Prostate gland (tissue), 2 donors: ENCODE results near the gene MND1. TPM values are rescaled to one million over a fixed set of nuclear protein-coding genes. Genes with fewer than 3 reads are reported as not detected.
"Not testable (repeated sequence)": the region's sequence is repeated elsewhere in the genome, so short reads cannot be mapped to it uniquely, and the experiment has no call there.

ENCODE experiments used
- DNase-seq: peaks from one replicate; pipeline ENCODE4 v3.0.0-alpha.2; 2019; ENCODE audit warnings: low spot score
- H3K27ac ChIP-seq, 2 donors: fragments of 200-600 bp; sonication (generic); 2 replicates each; pipeline ENCODE4 v1.5.1; 2017 to 2019
- H3K27me3 ChIP-seq: fragments of 200-600 bp; sonication (generic); replicated peaks from 2 replicates; pipeline ENCODE4 v1.5.1; 2019; ENCODE audit not compliant: insufficient read depth
- H3K36me3 ChIP-seq, 2 donors: fragments of 200-600 bp; sonication (generic); 1 replicate in 1 of 2; 2 replicates in 1 of 2; pipeline versions ENCODE4 v1.5.1 to v1.8.1; 2017 to 2019
- H3K4me1 ChIP-seq: fragments of 200-600 bp; sonication (generic); replicated peaks from 2 replicates; pipeline ENCODE4 v1.5.1; 2019
- H3K4me3 ChIP-seq, 2 donors: fragments of 200-600 bp; sonication (generic); 2 replicates each; pipeline ENCODE4 v1.5.1; 2017 to 2019
- H3K9me3 ChIP-seq: fragments of 200-600 bp; sonication (generic); 2 replicates; pipeline ENCODE4 v1.5.1; 2017
- CTCF ChIP-seq, 4 experiments: fragments of 200-600 bp in 2 of 4; fragments of 450-650 bp in 2 of 4; sonication (generic) in 2 of 4; IDR thresholded peaks; 1 replicate in 3 of 4; 2 replicates in 1 of 4; pipeline ENCODE4 v1.5.1; 2016 to 2019; ENCODE audit warnings: antibody characterized with exemption in 4 of 4, mild to moderate bottlenecking in 2 of 4, moderate library complexity in 2 of 4
- POLR2A ChIP-seq: fragments of 450-650 bp; IDR thresholded peaks from one replicate; pipeline ENCODE4 v1.6.1; 2016; ENCODE audit warnings: antibody characterized with exemption, mild to moderate bottlenecking
- POLR2AphosphoS5 ChIP-seq: sonication (generic); formaldehyde crosslinking; IDR thresholded peaks from one replicate; pipeline ENCODE4 v1.6.1; 2017; ENCODE audit warnings: antibody characterized with exemption
- WGBS: methylation state at CpG from one replicate; pipeline ENCODE4 v1.1.5; 2018; 5-methylcytosine and 5-hydroxymethylcytosine counted together
- intact Hi-C: fragments of 100-400 bp; cut with DNase I; formaldehyde crosslinking; loops from one replicate; pipeline ENCODE4 v1.14.2; 2022
- total RNA-seq, 2 donors: library from RNA; depleted of rRNA; stranded (reverse); fragments of >200 nt; gene quantifications; one replicate each; pipeline ENCODE4 v1.1.0, GENCODE V29; 2016

The MND1 gene
- total RNA-seq, 2 donors from 2014 or later = 7.9 TPM; not detected in 1

DNA sequence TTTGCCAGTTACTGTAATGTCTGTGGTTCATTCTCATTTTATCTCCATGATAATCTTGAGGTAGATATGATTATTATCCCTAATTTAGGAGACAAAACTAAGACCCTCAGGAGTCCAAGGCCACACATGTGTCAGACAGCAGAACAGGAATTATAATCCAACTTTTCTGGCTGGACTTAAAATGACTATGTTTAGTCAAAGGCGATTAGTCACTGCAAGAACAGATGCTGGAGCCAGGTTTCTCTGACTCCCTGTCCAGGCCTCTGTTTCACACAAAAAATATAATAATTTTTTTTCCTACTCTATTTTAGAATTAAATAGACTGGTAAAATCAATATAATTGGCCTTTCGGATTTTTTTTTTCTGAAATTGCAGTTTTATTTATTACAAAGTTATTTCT, 64.9 kb downstream of the MND1 start:
- Histone ChIP-seq H3K4me1 (no peaks in the 10 kb centered on the region), H3K9me3 (no peaks in the 10 kb centered on the region), H3K27me3 (no peaks in the 10 kb centered on the region), H3K4me3 (no peak overlapping the region), H3K27ac (no peak overlapping the region), H3K36me3 (no peaks in the 10 kb centered on the region)
- intact Hi-C loops = no loop called here
- no peak for DNase-seq
- TF ChIP-seq POLR2AphosphoS5 (no peak), CTCF (IDR thresholded peaks at IDR 0.05) (no peak), POLR2A (no peak)
- 67% methylated on average over 2 of the region's 2 CpGs for WGBS

DNA sequence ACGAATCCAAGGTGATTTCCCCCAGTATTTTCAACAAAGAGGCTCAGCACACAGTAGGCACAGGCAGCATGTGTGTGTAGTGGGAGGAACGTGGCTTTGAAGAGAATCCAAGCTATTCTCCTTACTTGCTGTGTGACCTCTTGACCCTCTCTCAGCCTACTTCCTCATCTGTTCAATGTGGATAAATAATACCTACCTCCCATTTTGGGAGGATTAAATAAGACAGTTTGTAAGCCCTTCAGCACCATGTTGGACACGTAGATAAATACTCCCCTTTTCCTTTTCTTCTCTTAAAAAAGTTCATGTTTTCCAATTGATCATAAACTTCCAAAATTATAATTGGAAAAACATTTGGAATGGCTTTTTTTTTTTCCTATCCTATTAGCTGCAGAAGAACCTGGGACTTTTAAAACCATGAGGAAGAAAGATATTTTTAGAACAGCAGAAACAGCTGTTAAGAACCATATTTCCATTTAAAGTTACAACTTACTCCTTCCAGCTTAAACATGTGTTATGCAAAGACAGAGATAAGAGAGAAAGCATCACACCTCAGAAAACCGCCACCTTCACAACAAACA, 65.5 kb downstream of the MND1 start:
- Histone ChIP-seq H3K4me3 (no peak overlapping the region), H3K9me3 (no peaks in the 10 kb centered on the region), H3K36me3 (no peaks in the 10 kb centered on the region), H3K4me1 (no peaks in the 10 kb centered on the region), H3K27me3 (no peaks in the 10 kb centered on the region), H3K27ac (no peak overlapping the region)
- TF ChIP-seq POLR2AphosphoS5 (no peak), CTCF (IDR thresholded peaks at IDR 0.05) (no peak), POLR2A (no peak)
- intact Hi-C loops = no loop called here
- 71% methylated on average over 4 of the region's 4 CpGs for WGBS
- no peak for DNase-seq

GRCh38 chr4:153413842-153414241, 69.4 kb downstream of the MND1 start:
- intact Hi-C loops = no loop called here

GRCh38 chr4:153416456-153416855, 72.0 kb downstream of the MND1 start:
- WGBS = 84% methylated on average over 8 of the region's 8 CpGs

More at GRCh38 chr4:153413842-153414241, 69.4 kb downstream of the MND1 start:
- no peaks in the 10 kb centered on the region for H3K9me3 ChIP-seq
- TF ChIP-seq CTCF (IDR thresholded peaks at IDR 0.05) (no peak), POLR2AphosphoS5 (no peak), POLR2A (no peak)
- no peak overlapping the region for H3K27ac ChIP-seq
- no peaks in the 10 kb centered on the region for H3K36me3 ChIP-seq
- no peaks in the 10 kb centered on the region for H3K4me1 ChIP-seq
- H3K27me3 ChIP-seq = no peaks in the 10 kb centered on the region
- no peak for DNase-seq
- H3K4me3 ChIP-seq = no peak overlapping the region

GRCh38 chr4:153418121-153418520, 73.6 kb downstream of the MND1 start:
- intact Hi-C loops = no loop called here
- Histone ChIP-seq H3K4me1 (no peaks in the 10 kb centered on the region), H3K4me3 (no peak overlapping the region), H3K27ac (no peak overlapping the region), H3K27me3 (no peaks in the 10 kb centered on the region), H3K36me3 (no peaks in the 10 kb centered on the region), H3K9me3 (no peaks in the 10 kb centered on the region)
- no peak for DNase-seq
- WGBS = 94% methylated on average over 7 of the region's 7 CpGs
- no peak for TF ChIP-seq POLR2A
- TF ChIP-seq POLR2AphosphoS5 = no peak
- no peak for TF ChIP-seq CTCF (IDR thresholded peaks at IDR 0.05)

More at GRCh38 chr4:153416456-153416855, 72.0 kb downstream of the MND1 start:
- H3K27ac ChIP-seq, H3K9me3 ChIP-seq, H3K4me1 ChIP-seq, H3K36me3 ChIP-seq, H3K27me3 ChIP-seq, intact Hi-C loops, DNase-seq, H3K4me3 ChIP-seq: not testable (repeated sequence)
